VCaP (cell line): ENCODE data around the gene KLHL17.

Experiments used
- H3K27ac ChIP-seq: fragments of 450-650 bp; 2 replicates; pipeline ENCODE4 v1.5.1; 2017
- CTCF ChIP-seq: fragments of 450-650 bp; conservative IDR thresholded peaks from 2 replicates; pipeline ENCODE4 v1.5.1; 2017; ENCODE audit warnings: mild to moderate bottlenecking, moderate library complexity

Gene KLHL17

GRCh38 chr1:970973-971730 lies 10.8 kb downstream of the KLHL17 start:
- no peak for TF ChIP-seq CTCF
- H3K27ac ChIP-seq = no peak overlapping the region

GRCh38 chr1:971751-972506 lies 11.5 kb downstream of the KLHL17 start:
- no peak for TF ChIP-seq CTCF
- no peak overlapping the region for H3K27ac ChIP-seq

GRCh38 chr1:972726-973458 lies 12.5 kb downstream of the KLHL17 start:
- no peak for TF ChIP-seq CTCF
- H3K27ac ChIP-seq = no peak overlapping the region

- no peak overlapping the region for H3K27ac ChIP-seq
- no peak for TF ChIP-seq CTCF
These were observed 13.3 kb downstream of the KLHL17 start for GRCh38 chr1:973459-974292.

GRCh38 chr1:974293-974640 lies 13.9 kb downstream of the KLHL17 start:
- H3K27ac ChIP-seq = 0 out of 2 replicates have a peak overlapping the region, but pooled peaks have one; percentile 91
- no peak for TF ChIP-seq CTCF

GRCh38 chr1:974687-975328 lies 14.4 kb downstream of the KLHL17 start:
- H3K27ac ChIP-seq = peak overlapping the region; percentile 91
- TF ChIP-seq CTCF = no peak
